HG03097 (cell line): ENCODE results near the gene STAG2.
"Not testable (repeated sequence)": the region's sequence is repeated elsewhere in the genome, so short reads cannot be mapped to it uniquely, and the experiment has no call there.

Experiments
- ATAC-seq: cut with Tn5 transposase; IDR thresholded peaks from one replicate; pipeline ENCODE4 v1.9.1; 2021; ENCODE audit not compliant: unreplicated experiment, low FRiP score

Gene STAG2

DNA sequence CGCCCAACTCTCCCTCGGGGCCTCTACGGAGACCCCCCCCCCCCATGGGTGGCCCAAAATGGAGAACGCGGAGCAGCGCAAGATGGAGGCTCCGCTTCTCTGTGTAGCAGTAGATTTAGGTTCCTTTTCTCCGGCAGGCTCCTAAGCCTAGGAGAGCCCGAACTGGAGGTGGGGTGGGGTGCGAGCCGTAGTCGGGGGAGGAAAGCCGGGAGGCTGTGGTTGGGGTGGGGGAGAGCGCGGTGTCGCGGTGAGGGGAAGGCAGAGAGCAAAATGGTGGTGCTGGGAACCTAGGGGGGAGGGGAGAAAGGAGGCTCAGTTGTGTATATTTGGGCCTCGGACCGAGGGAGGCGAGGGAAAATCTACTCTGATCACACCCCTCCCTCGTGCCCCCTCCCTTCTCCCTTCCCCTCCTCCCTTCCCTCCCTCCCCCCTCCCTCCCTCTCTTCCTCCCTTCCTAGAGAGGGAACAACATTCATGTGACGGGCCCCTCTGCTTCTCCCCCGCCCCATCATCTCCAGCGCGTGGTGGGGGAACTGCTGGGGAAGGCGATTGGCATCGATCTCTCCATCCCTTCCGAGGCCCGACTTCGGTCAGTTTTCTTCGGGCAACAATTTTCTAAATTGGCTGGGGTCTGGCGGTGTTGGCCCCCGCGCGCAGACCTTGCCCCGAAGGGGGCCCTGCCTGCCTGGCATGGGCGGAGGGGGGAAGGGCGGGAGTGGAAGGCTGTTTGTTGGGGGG lies at the start of gene STAG2:
STAG2 (plus strand) TSS at position 439 of the 738 bp plus-strand sequence. CDS start 60,922 bp downstream, outside the sequence.
- ATAC-seq, result no peak

DNA sequence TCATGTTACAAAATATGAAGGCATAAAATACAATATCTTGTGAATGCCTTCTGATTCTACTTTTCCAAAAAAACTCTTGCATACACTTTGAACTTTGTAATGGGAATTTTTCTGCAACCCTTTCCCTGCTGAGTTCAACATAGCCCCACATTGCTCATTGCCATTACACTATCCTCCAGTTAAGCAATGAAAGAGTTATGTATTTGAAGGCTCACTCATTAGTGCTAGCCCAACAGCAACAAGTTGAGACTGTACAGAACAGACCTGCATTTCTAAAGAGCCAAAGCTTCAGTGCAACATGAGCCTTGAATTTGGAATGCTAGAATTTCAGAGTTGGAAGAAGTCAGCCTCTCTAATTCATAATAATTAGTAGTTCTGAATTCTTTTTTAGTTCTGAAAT lies 44.4 kb upstream of the STAG2 start:
- ATAC-seq, result no peak

DNA sequence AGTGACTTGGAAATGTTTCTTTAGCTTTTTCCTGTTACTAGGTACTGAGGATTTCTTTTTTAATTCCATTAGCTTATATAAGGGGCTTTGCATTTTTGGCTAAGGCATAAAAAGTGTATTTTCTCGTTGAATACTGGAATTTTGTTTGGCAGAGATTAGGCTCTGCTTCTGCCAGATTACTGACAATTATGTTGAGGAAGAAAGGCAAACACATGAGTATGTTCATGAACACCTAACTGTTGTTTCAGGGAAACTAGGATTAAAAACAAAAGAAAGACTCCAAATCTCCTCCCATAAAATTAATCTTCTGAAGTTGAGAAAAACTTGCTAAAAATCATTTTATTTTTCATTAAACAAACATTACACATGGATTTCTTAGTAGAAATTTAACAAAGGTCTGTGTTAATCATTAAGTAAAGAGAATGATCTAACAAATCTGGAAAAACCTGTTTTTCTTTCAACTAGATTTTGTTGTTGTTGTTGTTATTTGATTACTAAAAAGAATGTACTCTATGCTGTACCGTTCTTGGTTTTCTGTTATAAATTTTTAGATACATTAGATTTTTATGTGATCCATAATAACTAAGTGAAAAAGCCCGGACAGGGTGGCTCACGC lies 43.3 kb upstream of the STAG2 start:
- no peak for ATAC-seq

DNA sequence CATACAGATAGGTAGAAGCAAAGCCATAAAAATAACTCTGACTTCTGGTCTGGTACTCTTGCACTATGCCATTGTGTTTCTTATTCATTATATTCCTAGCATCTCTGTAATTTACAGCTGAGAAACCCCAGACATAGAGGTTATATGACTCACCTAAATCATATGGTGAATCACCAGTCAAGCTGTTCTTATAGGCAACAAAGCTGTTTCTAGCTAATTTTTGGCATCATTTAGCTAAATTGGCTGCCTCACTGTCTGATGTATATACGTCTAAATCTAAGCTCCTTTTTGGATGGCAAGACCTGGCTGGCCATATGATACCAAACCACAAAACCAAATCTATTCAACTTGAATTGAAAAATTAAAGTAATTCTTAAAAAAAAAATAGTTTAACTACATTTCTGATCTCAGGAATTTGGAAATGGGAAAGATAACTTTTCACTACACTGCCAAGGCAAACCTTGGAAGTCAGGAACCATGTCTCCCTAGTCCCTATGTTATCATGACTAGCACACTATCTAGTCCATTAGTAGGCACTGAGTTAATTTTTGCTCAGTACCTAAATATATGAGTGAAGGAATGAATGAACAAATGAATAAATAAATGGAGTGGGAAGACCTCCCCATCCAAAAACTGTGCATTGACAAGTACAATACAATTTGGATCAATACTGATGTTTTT lies 41.3 kb upstream of the STAG2 start:
- ATAC-seq, result no peak

DNA sequence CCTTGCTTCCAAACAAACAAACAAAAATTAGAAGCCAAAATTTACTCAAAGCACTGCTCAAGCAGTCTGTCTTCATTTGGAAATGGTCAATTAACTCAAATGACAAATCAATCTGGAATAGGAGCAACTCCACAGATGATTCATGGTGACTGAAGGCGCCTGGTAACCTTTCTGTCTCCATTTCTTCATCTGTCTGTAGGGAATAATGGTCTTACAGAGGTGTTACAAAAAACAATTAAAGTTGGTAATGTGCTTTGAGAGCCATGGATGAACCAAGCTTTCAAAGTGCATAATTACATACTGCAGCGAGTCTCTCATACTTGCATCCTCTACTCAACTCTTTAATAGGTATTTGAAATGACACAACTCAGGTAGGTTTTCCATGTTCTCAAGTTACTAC lies 38.3 kb upstream of the STAG2 start:
- no peak for ATAC-seq

DNA sequence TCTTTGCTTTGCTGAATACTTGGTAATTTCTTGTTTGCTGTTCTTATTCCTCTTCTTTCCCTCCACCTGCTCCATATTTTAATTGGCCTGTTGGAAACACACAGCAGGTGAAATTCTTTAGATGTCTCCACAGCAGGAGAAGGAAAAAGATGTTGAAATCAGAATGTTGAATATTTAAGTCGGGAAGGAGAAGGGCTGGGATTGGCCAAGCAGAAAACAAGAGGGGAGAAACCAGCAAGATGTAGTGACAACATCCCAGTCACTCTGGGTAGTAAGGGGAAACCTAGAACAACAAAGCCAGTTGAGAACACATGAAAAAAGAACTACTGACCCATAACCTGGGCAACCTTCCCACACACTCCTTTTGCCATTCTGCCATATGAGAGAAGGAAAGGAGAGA lies 37.3 kb upstream of the STAG2 start:
- no peak for ATAC-seq

DNA sequence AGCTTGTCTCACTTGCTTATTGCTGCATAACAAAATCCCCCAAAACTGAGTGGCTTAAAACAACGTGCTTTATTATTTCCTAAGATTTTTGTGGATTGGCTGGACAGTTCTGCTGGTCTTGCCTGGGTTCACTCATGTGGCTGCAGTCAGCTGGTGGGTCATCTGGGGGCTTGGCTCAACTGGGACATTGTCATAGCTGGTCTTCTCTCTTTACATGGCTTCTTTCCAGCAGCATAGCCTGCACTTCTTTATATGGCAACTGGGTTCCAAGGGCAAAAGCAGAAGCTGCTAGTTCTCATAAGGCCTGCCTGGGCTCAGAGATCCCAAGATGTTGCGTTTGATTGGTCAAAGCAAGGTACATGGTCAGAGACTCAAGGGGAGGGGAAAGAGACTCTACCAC lies 33.7 kb upstream of the STAG2 start:
- ATAC-seq, result no peak

DNA sequence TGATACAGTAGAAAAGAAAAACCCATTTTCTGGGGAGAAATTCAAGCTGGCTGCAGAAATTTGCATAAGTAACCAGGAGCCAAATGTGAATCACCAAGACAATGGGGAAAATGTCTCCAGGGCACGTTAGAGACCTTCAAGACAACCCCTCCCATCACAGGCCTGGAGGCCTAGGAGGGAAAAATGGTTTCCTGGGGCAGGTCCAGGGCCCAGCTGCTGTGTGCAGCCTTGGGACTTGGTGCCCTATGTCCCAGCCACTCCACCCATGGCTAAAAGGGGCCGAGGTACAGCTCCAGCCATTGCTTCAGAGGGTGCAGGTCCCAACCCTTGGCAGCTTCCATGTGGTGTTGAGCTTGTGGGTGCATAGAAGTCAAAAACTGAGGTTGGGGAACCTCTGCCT lies 29.5 kb upstream of the STAG2 start:
- ATAC-seq, result not testable (repeated sequence)

DNA sequence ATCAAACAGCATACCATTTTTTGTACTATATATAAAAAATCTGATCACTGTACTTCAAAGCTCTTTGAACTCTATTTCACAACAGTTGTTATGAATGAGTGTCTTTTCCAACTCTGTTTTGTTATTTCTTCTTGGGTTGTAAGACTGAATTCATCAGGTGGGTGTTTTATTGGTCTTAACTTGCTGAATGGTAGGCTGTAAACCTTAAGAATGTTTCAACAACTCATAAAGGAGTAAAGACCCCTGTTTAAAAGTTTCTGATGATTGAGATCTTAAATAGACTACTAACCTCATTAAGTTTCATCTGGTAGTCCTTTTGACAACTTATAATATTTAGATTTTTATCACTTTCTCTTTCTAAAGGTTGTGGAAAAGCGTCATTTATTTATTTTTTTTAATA lies 18.4 kb upstream of the STAG2 start:
- no peak for ATAC-seq

DNA sequence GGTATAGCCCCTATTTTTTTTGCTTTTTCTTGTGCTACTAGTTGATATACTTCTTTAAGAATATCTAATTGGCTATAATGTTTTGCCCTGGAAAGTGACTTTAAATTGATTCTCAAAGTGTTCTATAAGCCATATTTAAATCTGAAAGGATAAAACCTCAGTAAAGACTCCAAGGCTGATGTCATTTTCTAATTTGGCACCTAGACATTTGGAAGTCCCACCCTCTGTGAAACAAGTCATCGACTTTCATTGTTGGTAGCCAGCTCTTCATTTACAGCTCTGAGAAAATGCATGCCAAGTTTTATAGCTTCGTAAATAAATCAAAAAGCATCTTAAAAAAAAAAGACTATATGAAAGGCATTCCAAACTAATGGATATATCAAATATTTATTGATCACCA lies 18.0 kb upstream of the STAG2 start:
- no peak for ATAC-seq

DNA sequence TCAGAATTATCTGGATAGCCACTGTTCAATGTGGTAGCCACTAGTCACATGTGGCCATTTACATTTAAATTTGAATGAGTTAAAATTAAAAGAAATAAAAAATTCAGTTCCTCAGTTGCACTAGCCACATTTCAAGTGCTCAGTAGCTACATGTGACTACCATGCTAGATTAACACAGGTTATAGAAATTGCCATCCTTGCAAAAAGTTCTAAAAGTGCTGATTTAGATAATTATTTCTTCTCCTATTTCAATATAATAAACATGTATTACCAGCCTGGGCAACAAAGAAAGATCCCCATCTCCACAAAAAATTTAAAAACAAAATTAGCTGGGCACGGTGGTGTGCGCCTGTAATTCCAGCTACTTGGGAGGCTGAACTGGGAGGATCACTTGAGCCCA lies 11.7 kb upstream of the STAG2 start:
- ATAC-seq, result no peak

DNA sequence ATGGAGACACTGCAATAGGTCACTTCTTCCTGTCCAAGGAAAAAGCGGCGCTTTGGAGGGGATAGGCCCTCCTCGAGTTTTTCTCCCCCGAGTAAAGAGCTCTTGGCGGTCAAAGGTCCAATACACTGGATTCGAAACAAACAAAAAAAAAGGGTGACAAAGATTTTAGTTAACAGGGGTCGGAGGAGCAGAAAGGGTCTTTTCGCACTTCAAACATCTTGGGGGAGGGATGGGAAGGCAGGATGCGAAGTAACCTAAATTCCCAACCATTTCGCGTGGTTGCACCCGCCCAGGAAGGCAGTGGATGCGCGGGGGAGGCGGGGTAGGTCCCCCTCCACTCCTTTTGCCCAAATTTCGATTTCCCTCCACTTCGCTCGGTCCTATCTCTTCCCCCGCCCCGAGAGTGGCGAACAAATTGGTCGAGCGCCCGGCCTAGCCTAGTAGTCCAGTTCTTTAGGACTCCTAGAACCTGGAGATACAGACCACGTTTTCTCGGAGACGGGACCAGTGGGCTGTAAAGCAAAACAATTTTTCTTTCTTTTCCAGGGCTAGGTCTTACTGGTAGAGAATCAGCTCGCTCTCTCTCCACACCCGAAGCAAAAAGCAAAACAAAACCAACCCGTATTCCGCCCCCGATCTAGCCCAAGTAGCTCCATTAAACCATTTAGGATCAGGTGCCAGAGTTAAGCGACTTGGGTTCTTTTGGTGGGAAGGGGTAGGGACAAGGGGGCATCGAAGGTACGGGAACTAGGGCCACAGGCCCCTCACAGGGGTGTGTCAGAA lies 2.0 kb upstream of the STAG2 start:
- ATAC-seq, result no peak

DNA sequence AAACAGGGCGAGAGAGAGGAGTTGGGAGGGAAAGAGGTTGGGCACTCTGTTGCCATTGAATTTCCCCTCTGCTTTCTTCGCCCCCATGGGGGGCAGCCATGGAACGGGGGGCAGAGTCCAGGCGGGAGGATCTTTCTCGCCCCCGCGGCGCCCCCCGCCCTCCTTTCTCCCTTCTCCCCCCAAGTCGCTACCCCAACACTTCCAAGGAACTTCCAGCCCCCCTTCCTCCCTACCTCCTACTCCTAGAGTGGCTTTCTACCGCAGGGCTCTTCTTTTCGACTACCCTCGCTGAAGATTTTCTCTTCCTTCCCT lies 594 bp upstream of the STAG2 start:
- no peak for ATAC-seq

DNA sequence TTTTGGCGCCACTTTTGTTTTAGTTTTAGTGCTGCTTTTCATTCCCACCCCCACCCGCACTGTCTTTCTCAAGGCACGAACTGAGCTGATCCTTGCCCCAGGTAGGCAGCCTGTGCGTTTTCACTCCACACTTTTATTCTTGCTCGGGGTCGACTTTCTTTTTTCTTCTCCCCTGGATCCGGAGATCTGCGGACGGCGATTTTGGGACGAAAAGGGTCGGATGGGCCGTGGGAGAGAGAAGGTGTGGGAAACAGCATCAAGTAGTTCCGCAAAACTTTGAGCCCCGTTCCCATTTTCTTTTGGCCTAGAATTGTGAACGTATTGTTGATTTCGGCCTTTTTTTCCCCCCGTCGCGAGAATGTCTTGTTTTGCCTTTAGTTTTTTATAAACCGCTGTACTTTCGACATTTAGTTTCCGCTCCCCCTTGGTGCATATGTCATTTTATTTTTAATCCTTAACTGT lies 531 bp downstream of the STAG2 start:
- no peak for ATAC-seq

DNA sequence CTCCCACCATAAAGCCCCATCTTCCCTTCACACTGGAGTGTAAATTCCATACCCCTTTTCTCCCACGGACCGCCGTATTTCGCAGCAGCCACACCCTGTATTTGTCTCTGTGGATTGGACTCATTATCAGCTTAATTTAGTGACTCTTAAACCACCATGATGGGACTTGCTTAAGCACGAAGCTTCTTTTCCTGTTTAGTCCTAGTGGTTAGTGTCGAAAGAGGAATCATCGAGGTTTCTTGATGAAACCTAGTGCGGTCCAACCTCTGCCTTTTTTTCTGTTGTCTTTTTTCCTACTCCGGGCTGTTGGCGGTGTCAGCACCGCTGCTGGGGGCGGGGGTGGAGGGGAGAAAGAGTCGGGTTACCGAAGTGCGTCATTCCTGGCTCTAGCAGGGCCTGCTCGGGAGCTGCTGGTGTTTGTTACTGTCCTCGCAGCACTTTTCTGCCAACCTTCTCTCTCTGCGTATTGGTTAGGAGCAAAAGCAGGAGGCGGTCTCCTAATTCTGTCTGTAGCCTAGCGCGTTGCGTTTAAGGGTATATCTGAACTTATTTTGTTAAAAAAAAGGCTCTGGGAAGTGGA lies 1.4 kb downstream of the STAG2 start:
- peak; percentile 42 for ATAC-seq

DNA sequence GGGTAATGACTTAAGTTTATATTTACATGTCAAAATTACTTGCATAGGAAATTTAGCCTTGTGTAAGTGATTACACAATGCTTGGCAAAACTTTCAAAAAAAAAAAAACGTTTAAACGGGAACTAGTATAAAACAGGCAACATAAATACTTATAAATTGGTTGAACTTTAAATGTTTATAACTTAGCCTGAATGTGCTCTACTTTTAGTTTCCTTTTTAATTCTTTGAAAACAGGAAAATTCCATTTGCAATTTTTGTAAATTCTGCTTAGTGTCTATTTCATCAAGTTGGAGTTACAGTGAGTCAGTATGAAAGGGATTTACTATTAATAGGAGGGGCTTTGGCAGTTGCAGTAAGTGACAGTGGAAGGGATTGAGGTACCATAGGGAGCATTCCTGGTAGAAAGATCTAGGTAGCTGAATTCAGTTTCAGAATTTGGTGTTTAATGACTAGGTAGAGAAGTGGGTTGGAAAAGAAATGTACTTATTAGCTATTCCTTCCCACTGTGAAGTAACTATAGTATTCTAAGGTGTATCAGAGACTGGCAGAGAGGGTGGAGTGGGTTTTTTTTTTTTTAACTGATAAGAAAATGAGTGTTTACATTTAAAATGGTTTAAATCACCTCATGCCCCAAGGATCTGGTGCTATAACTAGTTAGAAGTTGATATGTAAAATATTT lies 2.8 kb downstream of the STAG2 start:
- ATAC-seq, result no peak

DNA sequence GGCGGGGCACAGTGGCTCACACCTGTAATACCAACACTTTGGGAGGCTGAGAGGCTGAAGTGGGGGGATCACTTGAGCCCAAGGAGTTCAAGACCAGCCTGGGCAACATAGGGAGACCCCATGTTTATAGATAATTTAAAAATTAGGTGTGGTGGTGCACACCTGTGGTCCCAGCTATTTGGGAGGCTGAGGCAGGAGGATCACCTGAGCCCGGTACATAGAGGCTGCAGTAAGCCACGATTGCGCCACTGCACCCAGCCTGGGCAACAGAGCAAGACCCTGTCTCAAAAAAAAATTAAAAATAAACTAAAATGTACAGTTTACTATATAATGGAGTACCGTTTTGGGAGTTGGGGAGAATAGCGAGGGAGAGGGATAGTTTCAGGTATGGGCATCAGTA lies 4.2 kb downstream of the STAG2 start:
- no peak for ATAC-seq

DNA sequence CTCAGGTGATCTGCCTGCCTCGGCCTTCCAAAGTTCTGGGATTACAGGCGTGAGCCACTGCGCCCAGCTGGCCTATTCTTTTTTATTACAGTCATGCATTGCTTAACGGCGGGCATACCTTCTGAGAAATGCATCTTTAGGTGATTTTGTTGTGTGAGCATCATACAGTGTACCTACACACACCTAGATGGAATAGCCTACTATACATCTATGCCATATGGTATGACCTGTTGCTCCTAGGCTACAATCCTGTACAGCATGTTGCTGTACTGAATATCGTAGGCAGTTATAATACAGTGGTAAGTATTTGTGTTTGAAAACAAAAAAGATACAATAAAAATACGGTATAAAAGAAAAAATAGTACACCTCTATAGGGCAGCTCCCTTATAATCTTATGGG lies 6.0 kb downstream of the STAG2 start:
- no peak for ATAC-seq

DNA sequence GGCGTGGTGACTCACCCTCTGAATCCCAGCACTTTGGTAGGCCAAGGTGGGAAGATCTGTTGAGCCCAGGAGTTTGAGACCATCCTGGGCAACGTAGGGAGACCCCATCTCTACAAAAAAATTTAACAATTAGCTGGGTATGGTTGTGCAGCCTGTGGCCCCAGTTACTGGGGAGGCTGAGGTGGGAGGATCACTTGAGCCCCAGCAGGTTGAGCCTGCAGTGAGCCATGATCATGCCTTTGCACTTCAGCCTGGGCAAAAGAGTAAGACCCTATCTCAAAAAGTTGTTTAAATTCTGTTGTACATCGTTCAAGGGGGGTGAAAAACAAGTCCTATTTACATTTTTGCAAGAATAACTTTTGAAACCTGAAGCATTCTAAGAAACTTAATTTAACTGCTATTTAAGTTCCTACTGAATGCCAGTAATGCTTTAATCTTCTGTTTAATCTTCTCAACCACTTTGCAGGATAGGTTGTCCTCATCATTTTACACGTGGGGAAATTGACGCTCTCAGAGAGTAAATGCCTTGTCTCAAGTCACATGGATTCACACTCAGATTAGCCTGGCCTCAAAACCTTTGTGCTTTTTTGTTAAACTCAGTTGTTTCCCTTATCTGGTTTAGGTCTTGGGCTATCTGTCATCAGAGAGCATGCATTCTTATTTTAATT lies 7.0 kb downstream of the STAG2 start:
- no peak for ATAC-seq

DNA sequence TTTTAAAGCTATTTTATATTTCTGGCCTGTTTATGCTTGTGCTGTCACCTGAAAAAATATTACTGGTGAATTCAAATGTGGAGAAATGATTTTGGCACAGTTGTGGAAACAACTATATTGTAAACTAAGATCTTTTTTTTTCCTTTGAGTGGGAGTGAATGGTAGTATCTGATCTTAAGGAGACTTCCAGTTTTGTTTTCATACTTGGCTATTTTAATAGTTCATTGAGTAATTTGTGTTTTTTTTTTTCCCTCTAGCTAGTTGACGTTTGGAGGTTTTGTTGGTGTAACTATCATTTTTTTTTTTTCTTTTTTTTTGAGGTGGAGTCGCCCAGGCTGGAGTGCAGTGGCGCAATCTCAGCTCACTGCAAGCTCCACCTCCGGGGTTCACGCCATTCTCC lies 10.5 kb downstream of the STAG2 start:
- ATAC-seq, result no peak
